Activated T-cell treated with anti-CD3 and anti-CD28 coated beads, Interleukin-2, amount 50 U/mL, for 4 hours (primary cell): ENCODE data around the gene HID1. TPM values are rescaled to one million over a fixed set of nuclear protein-coding genes. Genes with fewer than 3 reads are reported as not detected.

ENCODE experiments used
- ATAC-seq, 2 donors: fragments of 200-7000 bp; cut with Tn5 transposase; one replicate each; pipeline ENCODE4 v1.10.0; 2021
- DNase-seq: peaks from one replicate; pipeline ENCODE4 v3.0.0-alpha.2; 2020
- H3K27me3 Mint-ChIP-seq: one replicate; pipeline ENCODE4 v1.8.0; 2021; ENCODE audit warnings: low read depth, mixed read lengths
- H3K36me3 Mint-ChIP-seq: one replicate; pipeline ENCODE4 v1.8.0; 2022; ENCODE audit warnings: mixed read lengths; ENCODE audit not compliant: insufficient read depth
- H3K4me1 Mint-ChIP-seq: one replicate; pipeline ENCODE4 v1.8.0; 2021; ENCODE audit warnings: low read depth, mixed read lengths
- H3K4me3 Mint-ChIP-seq: one replicate; pipeline ENCODE4 v1.8.0; 2021; ENCODE audit warnings: mild to moderate bottlenecking, moderate library complexity, mixed read lengths
- H3K9me3 Mint-ChIP-seq: one replicate; pipeline ENCODE4 v1.8.0; 2021; ENCODE audit warnings: mixed read lengths
- total RNA-seq, 3 donors: library from RNA; stranded (reverse); gene quantifications; one replicate each; pipeline ENCODE4 v1.2.1, GENCODE V29; 2021

Gene HID1
- total RNA-seq, 3 donors from 2014 or later, result 1.3 to 2.1 (median 2.0) TPM

DNA sequence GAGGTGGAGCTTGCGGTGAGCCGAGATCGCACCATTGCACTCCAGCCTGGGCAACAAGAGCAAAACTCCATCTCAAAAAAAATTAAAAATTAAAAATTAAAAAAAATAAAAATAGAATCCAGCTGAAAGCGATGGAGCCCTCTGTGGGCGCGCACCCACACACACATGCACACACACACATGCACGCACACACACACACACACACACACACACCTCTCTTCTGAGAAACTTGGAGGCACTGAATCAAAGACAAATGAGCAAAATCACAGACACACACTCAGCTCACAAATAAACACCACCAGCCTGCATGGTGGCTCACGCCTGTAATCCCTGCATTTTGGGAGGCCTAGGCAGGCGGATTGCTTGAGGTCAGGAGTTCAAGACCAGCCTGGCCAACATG lies 69.5 kb downstream of the HID1 start:
- peaks cover 2% of the 10 kb centered on the region for H3K4me1 Mint-ChIP-seq
- H3K27me3 Mint-ChIP-seq, result peaks cover 30% of the 10 kb centered on the region
- ATAC-seq, result no peak
- no peaks in the 10 kb centered on the region for H3K36me3 Mint-ChIP-seq
- no peak overlapping the region for H3K4me3 Mint-ChIP-seq
- H3K9me3 Mint-ChIP-seq, result no peaks in the 10 kb centered on the region
- DNase-seq, result no peak

DNA sequence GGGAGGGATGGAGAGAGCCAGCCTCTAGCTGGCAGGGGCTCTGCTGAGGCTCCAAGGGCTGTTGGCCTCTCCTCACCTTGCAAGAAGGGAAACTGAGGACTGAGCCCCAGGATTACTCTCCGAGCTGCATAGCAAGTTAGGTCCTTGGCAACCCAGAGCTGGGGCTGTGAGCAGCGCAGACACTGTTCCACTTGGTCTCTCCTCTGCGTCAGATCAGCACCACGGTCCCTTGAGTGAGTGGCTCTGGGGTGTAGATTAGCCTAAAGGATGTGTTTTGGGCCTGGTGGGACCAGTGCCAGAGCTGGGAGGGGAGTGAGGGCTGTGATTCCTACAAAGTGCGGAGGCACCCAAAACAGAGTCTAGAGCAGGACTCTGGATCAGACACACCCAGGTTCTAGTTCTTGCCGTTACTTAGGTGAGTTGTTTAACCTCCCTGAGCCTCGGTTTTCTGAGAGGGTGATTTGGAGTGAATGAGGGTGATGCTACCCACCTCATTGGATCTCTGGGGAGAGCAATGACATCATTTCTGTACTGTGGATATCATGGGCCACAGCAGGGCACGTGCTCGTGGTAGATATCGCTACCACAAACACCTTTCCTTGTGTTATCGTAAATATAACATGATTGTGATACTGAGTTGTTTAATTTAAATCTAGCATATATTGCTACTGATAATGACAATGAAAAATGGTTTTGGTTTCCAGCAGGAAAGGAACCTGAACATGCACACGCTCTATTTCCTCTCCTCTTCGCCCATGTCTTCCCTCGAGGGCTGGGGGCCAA lies 71.0 kb downstream of the HID1 start:
- DNase-seq, result no peak
- peaks cover 2% of the 10 kb centered on the region for H3K4me1 Mint-ChIP-seq
- no peak overlapping the region for H3K4me3 Mint-ChIP-seq
- H3K9me3 Mint-ChIP-seq, result no peaks in the 10 kb centered on the region
- ATAC-seq, result no peak
- H3K36me3 Mint-ChIP-seq, result no peaks in the 10 kb centered on the region
- H3K27me3 Mint-ChIP-seq, result peaks cover 31% of the 10 kb centered on the region

Other genes starting within 250 kb of the HID1 start
- gene RAB37, start 235.5 kb downstream of the HID1 start, total RNA-seq, result under 1 TPM; 0.29 to 0.98 (median 0.33) TPM
- gene NHERF1, start 224.1 kb downstream of the HID1 start, total RNA-seq, result 100 to 1,000 TPM; 124 to 138 (median 137) TPM
- gene NAT9, start 196.4 kb downstream of the HID1 start, total RNA-seq, result 10 to 100 TPM; 63.1 to 68.7 (median 65.9) TPM
- gene GRIN2C, start 112.9 kb downstream of the HID1 start, total RNA-seq, result under 1 TPM in 1 of 3 donors, not detected in 2; 0.08 TPM
- 10 to 100 TPM in 1 of 3 donors, 1 to 10 TPM in 2; 6.1 to 12.0 (median 7.0) TPM for gene FDXR, start 99.8 kb downstream of the HID1 start, total RNA-seq
- not detected for gene FADS6, start 79.1 kb downstream of the HID1 start, total RNA-seq
- gene USH1G, start 49.5 kb downstream of the HID1 start, total RNA-seq, result not detected
- not detected for gene OTOP2, start 48.5 kb downstream of the HID1 start, total RNA-seq
- not detected for gene OTOP3, start 36.9 kb downstream of the HID1 start, total RNA-seq
- gene CDR2L, start 14.9 kb upstream of the HID1 start, total RNA-seq, result 1 to 10 TPM in 2 of 3 donors, under 1 TPM in 1; 0.84 to 1.3 (median 1.0) TPM
- gene MRPL58, start 39.9 kb upstream of the HID1 start, total RNA-seq, result 10 to 100 TPM; 70.8 to 82.5 (median 81.1) TPM
- 100 to 1,000 TPM; 128 to 158 (median 147) TPM for gene ATP5PD, start 74.2 kb upstream of the HID1 start, total RNA-seq
- gene KCTD2, start 74.5 kb upstream of the HID1 start, total RNA-seq, result 10 to 100 TPM; 18.5 to 23.9 (median 22.2) TPM
- gene SLC16A5, start 115.2 kb upstream of the HID1 start, total RNA-seq, result 1 to 10 TPM in 1 of 3 donors, under 1 TPM in 2; 0.53 to 1.2 (median 0.55) TPM
- 10 to 100 TPM; 13.2 to 14.4 (median 13.7) TPM for gene ARMC7, start 137.2 kb upstream of the HID1 start, total RNA-seq
- 100 to 1,000 TPM in 1 of 3 donors, 10 to 100 TPM in 2; 91.0 to 103 (median 91.4) TPM for gene NT5C, start 159.0 kb upstream of the HID1 start, total RNA-seq
- 100 to 1,000 TPM; 161 to 182 (median 167) TPM for gene JPT1, start 181.8 kb upstream of the HID1 start, total RNA-seq
- gene SUMO2, start 210.2 kb upstream of the HID1 start, total RNA-seq, result 100 to 1,000 TPM; 594 to 609 (median 599) TPM
- 100 to 1,000 TPM; 115 to 137 (median 125) TPM for gene NUP85, start 232.9 kb upstream of the HID1 start, total RNA-seq